PC-3 (cell line): Measurements from ENCODE around the gene HPGD. TPM values are rescaled to one million over a fixed set of nuclear protein-coding genes. Genes with fewer than 3 reads are reported as not detected.
A peak's percentile ranks its signal among the peaks of the same experiment; 100 is the strongest.

Source experiments
- ATAC-seq: fragments of 200-7000 bp; cut with Tn5 transposase; 2 replicates; pipeline ENCODE4 v1.9.1; 2020; ENCODE audit warnings: mild to moderate bottlenecking, moderate library complexity
- BruUV-seq: library from RNA; stranded (reverse); fragments of 400-500 nt; replicated peaks from 2 replicates; lab custom pipeline; 2021; lab: Mats Ljungman, UMichigan
- CTCF ChIA-PET: fragments of 300-600 bp; sonication (Branson Sonifier 250); formaldehyde crosslinking; loops from one replicate; lab custom pipeline; 2022; ENCODE audit warnings: antibody characterized with exemption; lab: Charles Lee
- POLR2A ChIA-PET: fragments of 300-600 bp; sonication (Branson Sonifier 250); formaldehyde crosslinking; loops from one replicate; lab custom pipeline; 2022; ENCODE audit warnings: antibody characterized with exemption; ENCODE audit not compliant: unreplicated experiment; lab: Charles Lee
- DNase-seq: peaks from one replicate; pipeline ENCODE4 v3.0.0-alpha.2; 2015
- H2AFZ ChIP-seq: fragments of 300-600 bp; sonication (generic); 2 replicates; pipeline ENCODE4 v1.6.0; 2016; ENCODE audit warnings: antibody characterized with exemption, low read length
- H3F3A ChIP-seq: fragments of 300-600 bp; sonication (generic); one replicate; pipeline ENCODE4 v1.6.0; 2017; ENCODE audit warnings: antibody characterized with exemption, low read length, control low read depth, mild to moderate bottlenecking; ENCODE audit not compliant: unreplicated experiment
- H3K27ac ChIP-seq: fragments of 300-600 bp; sonication (generic); 2 replicates; pipeline ENCODE4 v1.5.1; 2016; ENCODE audit warnings: mild to moderate bottlenecking, low read length
- H3K27me3 ChIP-seq: fragments of 300-600 bp; sonication (generic); 2 replicates; pipeline ENCODE4 v1.6.1; 2016; ENCODE audit warnings: low read length, mixed read lengths
- H3K36me3 ChIP-seq: fragments of 300-600 bp; sonication (generic); 2 replicates; pipeline ENCODE4 v1.6.1; 2016; ENCODE audit warnings: low read depth, mixed run types, low read length, mixed read lengths
- H3K4me1 ChIP-seq: fragments of 300-600 bp; sonication (generic); 2 replicates; pipeline ENCODE4 v1.5.1; 2016; ENCODE audit warnings: low read length; ENCODE audit not compliant: insufficient read depth
- H3K4me2 ChIP-seq: fragments of 300-600 bp; sonication (generic); 2 replicates; pipeline ENCODE4 v1.6.0; 2016; ENCODE audit warnings: low read length
- H3K4me3 ChIP-seq: fragments of 300-600 bp; sonication (generic); 2 replicates; pipeline ENCODE4 v1.5.1; 2016; ENCODE audit warnings: mild to moderate bottlenecking, low read length, mixed read lengths
- H3K79me2 ChIP-seq: fragments of 300-600 bp; sonication (generic); 2 replicates; pipeline ENCODE4 v1.6.1; 2017; ENCODE audit warnings: low read length, mixed read lengths
- H3K9ac ChIP-seq: fragments of 300-600 bp; sonication (generic); 2 replicates; pipeline ENCODE4 v1.6.0; 2016; ENCODE audit warnings: mild to moderate bottlenecking, low read length
- H3K9me2 ChIP-seq: fragments of 300-600 bp; sonication (generic); replicated peaks from 2 replicates; pipeline ENCODE4 v1.6.1; 2016; ENCODE audit warnings: mixed run types, low read length, mixed read lengths
- H3K9me3 ChIP-seq: fragments of 300-600 bp; sonication (generic); 2 replicates; pipeline ENCODE4 v1.6.1; 2016; ENCODE audit warnings: low read length, mixed read lengths
- H4K20me1 ChIP-seq: fragments of 300-600 bp; sonication (generic); 2 replicates; pipeline ENCODE4 v1.6.1; 2016; ENCODE audit warnings: low read length, mixed read lengths
- CTCF ChIP-seq: fragments of 300-600 bp; sonication (generic); conservative IDR thresholded peaks from 2 replicates; pipeline ENCODE4 v1.5.1; 2017; ENCODE audit warnings: antibody characterized with exemption, low read depth, mild to moderate bottlenecking, low read length
- EZH2 ChIP-seq: fragments of 300-600 bp; sonication (generic); IDR thresholded peaks from one replicate; pipeline ENCODE4 v1.6.1; 2017; ENCODE audit warnings: antibody characterized with exemption, mild to moderate bottlenecking, low read length; ENCODE audit not compliant: unreplicated experiment
- EZH2phosphoT487 ChIP-seq: fragments of 300-600 bp; sonication (generic); IDR thresholded peaks from 2 replicates; pipeline ENCODE4 v1.6.1; 2018; ENCODE audit warnings: mild to moderate bottlenecking, antibody characterized with exemption, low read length, borderline replicate concordance
- intact Hi-C: fragments of 100-400 bp; cut with micrococcal nuclease; formaldehyde crosslinking; loops from 2 replicates; pipeline ENCODE4 v1.9.0; 2023
- total RNA-seq: library from RNA; depleted of rRNA; stranded (reverse); fragments of >200 nt; gene quantifications from 2 replicates; pipeline ENCODE4 v1.2.3, GENCODE V29; 2014

The HPGD gene
- total RNA-seq, 1 experiment from 2014 or later = 33.5 TPM

- TF ChIP-seq EZH2 (no peak), CTCF (no peak), EZH2phosphoT487 (no peak)
- Histone ChIP-seq H3K36me3 (no peaks in the 10 kb centered on the region), H3K4me3 (no peak overlapping the region), H3K9me2 (no peaks in the 10 kb centered on the region), H3F3A (no peaks in the 10 kb centered on the region), H3K4me1 (peaks cover 10% of the 10 kb centered on the region), H3K79me2 (no peaks in the 10 kb centered on the region), H3K9ac (no peak overlapping the region), H3K27me3 (no peaks in the 10 kb centered on the region), H3K9me3 (no peaks in the 10 kb centered on the region), H4K20me1 (no peaks in the 10 kb centered on the region), H3K4me2 (no peak overlapping the region), H3K27ac (no peak overlapping the region), H2AFZ (no peak overlapping the region)
- intact Hi-C loops = no loop called here
- DNase-seq = no peak
- BruUV-seq = no TSS peak
- CTCF ChIA-PET = no interaction called here
- ATAC-seq = no peak
- POLR2A ChIA-PET = no interaction called here
These were observed 17.3 kb downstream of the HPGD start for GRCh38 chr4:174505007-174505406.

DNA sequence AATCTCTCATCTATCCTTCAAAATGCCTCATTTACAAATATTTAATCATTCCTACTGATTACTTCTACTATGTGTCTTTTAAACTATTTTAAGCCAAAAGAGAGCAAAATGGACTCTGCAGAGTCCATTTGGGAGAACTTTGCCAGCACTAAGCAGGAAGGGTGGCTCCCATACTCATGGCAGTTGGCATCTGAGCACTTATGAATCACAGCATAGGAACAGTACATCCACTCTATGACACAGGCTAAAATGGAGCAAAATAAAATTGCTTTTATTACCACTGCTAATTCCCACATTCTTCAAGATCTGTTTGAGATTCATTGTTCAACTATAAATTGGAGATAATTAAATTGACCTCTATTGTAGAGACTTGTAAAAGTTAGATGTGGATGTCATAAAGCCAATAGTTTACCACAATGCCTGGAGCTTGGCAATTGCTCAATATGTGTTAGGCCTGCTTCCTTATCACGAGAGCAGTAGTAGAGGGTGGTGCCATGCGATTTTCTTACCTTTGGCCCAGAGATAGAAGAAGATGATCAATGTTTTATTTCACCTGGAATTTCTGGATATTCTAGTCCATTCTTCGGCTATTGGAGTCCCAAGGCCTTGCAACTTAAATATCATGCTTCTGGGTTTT, 19.1 kb downstream of the HPGD start:
- H3K36me3 ChIP-seq = no peaks in the 10 kb centered on the region
- ChIA-PET POLR2A (interaction anchor here (0.7 kb wide), 1 partner anchor 144 kb away, joined by 3 read pairs; no protein-coding TSS in a partner anchor), CTCF (no interaction called here)
- no peaks in the 10 kb centered on the region for H3K9me3 ChIP-seq
- H3K27ac ChIP-seq = peak overlapping the region; percentile 61
- peaks cover 10% of the 10 kb centered on the region for H3K4me1 ChIP-seq
- no peaks in the 10 kb centered on the region for H4K20me1 ChIP-seq
- H3K4me3 ChIP-seq = no peak overlapping the region
- TF ChIP-seq EZH2 = no peak
- TF ChIP-seq EZH2phosphoT487 = no peak
- no TSS peak for BruUV-seq
- ATAC-seq (peak; percentile 97), DNase-seq (peak; percentile 60)
- intact Hi-C loops = no loop called here
- no peak overlapping the region for H3K9ac ChIP-seq
- H3K79me2 ChIP-seq = no peaks in the 10 kb centered on the region
- H3K4me2 ChIP-seq = 0 out of 2 replicates have a peak overlapping the region, but pooled peaks have one; percentile 1
- H3K27me3 ChIP-seq = no peaks in the 10 kb centered on the region
- H3F3A ChIP-seq = no peaks in the 10 kb centered on the region
- H2AFZ ChIP-seq = peak overlapping the region; percentile 52
- H3K9me2 ChIP-seq = no peaks in the 10 kb centered on the region

DNA sequence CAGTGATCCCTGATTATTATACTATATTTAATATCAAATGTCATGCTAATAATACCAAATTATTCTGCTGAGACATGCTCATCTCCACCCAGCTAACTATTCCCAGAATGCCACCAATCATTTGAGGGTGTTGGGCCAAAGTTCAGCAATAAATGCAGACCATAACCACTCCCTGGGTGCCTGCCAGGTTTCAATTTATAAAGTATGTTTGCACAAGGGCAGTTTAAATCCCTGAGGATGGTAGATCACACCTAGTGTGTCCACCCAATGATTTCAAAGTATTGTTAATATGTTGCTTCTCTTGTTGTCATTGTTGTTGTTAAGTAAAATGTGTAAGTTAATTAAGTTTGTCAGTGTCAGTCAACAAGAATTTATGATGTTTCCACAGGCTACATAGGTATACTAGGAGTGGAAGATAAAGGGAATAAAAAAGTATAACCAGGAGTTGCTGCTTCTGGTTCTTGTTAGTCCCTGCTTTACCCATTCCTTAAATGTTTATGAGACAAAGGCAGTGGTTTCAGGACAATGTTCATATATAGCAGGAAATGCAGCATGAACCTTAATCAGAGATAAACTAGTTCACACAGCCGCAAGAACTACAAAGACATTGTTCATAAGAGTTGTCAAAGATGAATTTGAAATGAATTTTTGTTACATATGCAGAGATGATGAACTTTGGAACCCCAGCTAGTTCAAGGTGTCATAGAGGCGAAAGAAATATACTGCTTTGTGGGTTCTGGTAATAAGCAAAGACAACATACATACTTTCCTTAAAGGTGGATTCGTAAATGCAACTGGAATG, 25.5 kb downstream of the HPGD start:
- Histone ChIP-seq H3K79me2 (no peaks in the 10 kb centered on the region), H3K4me1 (peaks cover 20% of the 10 kb centered on the region), H3K27ac (no peak overlapping the region), H3K36me3 (no peaks in the 10 kb centered on the region), H3K4me2 (no peak overlapping the region), H4K20me1 (no peaks in the 10 kb centered on the region), H2AFZ (no peak overlapping the region), H3K27me3 (no peaks in the 10 kb centered on the region), H3K4me3 (no peak overlapping the region), H3K9me3 (no peaks in the 10 kb centered on the region), H3K9me2 (no peaks in the 10 kb centered on the region), H3F3A (no peaks in the 10 kb centered on the region), H3K9ac (no peak overlapping the region)
- BruUV-seq = no TSS peak
- CTCF ChIA-PET = no interaction called here
- DNase-seq (peak; percentile 55), ATAC-seq (peak; percentile 29; the same call in 1 of the 2 replicates)
- TF ChIP-seq CTCF (no peak), EZH2 (no peak), EZH2phosphoT487 (no peak)
- POLR2A ChIA-PET = no interaction called here
- intact Hi-C loops = no loop called here
